GM12873 (cell line): ENCODE measurements around the gene PANK1.
A peak's percentile ranks its signal among the peaks of the same experiment; 100 is the strongest.

Source experiments
- TF ChIP-seq, protein P1 (sequence below): IDR thresholded peaks from 2 replicates; pipeline ENCODE4 v1.5.1; 2012; ENCODE audit warnings: low read depth, mild to moderate bottlenecking, moderate library complexity, low read length, control low read depth; ENCODE audit not compliant: insufficient read depth; ENCODE audit errors: missing control alignments

Gene PANK1

GRCh38 chr10:89575031-89575430, 70.0 kb downstream of the PANK1 start:
- TF ChIP-seq, protein P1, sequence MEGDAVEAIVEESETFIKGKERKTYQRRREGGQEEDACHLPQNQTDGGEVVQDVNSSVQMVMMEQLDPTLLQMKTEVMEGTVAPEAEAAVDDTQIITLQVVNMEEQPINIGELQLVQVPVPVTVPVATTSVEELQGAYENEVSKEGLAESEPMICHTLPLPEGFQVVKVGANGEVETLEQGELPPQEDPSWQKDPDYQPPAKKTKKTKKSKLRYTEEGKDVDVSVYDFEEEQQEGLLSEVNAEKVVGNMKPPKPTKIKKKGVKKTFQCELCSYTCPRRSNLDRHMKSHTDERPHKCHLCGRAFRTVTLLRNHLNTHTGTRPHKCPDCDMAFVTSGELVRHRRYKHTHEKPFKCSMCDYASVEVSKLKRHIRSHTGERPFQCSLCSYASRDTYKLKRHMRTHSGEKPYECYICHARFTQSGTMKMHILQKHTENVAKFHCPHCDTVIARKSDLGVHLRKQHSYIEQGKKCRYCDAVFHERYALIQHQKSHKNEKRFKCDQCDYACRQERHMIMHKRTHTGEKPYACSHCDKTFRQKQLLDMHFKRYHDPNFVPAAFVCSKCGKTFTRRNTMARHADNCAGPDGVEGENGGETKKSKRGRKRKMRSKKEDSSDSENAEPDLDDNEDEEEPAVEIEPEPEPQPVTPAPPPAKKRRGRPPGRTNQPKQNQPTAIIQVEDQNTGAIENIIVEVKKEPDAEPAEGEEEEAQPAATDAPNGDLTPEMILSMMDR: no peak

- TF ChIP-seq, protein P1: no peak
Observed at GRCh38 chr10:89574368-89574767, 70.7 kb downstream of the PANK1 start.

DNA sequence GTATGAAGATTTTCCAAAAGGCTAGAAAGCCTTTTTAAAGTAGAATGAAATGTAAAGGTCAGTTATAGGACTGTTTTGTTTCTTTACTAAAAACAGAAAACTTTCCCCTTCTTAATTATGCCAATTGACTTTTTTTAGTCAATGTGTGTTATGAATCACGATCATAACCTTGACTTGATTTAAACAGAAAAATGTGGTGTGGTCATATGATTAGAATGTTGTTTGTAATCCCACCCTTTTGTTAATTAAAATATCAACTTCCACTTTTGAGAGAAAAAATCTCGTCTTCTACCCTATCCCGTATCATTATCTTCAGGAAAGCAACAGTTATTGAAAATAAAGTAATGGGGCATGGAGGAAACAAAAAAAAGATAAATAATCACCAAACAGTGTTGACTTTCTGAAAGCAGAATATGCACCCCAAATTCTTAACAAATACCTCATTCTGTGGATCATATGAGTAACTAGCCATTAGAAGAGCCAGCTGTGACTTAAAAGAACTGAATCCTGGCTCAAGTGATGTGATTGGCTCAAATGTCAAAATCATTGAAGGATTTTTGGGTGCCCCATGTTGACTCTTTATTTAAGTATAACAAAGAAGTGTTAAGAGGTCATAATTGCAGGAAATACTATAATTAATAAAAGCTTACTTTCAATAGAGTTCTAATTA, 77.3 kb downstream of the PANK1 start:
- TF ChIP-seq, protein P1: no peak

DNA sequence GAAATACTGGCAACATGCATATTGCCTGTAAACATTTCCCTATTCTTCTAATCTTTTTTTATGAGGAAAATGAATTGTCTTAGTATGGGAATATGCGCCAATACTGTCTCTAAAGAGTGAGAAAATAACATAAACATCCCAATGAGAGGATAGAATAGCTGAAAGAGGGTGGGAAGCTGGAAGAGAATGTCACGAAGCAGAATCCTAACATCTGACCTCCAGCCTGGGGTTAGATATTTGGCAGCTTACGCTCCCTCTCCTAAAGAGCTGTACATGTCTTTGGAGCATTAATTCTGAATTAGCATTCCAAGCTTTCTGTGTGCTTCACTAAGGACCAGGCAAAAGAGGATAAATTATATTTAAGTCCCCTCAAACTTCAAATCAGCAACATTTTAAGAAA, 78.0 kb downstream of the PANK1 start:
- TF ChIP-seq, protein P1: no peak

DNA sequence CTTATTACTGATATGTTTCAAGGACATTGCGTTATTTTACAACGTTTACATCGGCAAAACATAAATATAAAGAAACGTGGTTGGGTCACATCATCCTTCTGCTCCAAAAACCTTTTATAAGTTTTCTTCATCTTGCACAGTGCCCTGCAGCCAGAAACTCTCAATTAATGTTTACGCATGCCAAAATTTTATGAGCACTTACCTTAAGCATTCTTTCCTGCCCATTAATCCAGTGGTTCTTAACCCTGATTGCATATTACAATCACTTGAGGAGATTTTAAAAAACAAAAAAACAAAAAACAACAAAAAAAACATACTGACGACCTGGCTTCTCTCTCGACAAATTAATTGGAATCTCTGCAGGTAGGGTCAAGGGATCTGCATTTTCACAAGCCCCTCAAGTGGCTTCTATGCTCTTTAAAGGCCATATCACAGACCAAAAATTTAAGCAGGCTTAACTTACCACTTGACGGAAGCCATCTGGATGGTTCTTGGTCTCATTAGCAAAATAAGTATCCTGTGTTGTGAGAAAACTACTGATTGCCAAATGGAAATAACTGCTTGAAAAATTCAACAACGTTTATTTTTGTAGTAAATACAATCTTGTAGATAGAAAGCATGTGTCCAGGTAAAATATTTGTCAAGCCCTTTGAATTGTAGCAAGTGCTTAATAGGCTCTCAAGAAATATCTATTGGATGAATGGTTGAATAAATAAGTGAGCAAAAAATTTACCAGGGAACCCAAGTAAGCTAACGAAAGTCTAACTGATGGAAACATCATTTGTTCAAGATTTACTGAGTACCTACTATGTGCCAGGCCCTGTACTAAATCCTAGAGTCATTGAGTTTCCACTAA, 78.7 kb downstream of the PANK1 start:
- TF ChIP-seq, protein P1: no peak

GRCh38 chr10:89565180-89565579, 79.9 kb downstream of the PANK1 start:
- TF ChIP-seq, protein P1: no peak

GRCh38 chr10:89563861-89564478, 81.1 kb downstream of the PANK1 start:
- TF ChIP-seq, protein P1: peak; percentile 50
